ENCODE measurements around the gene ALK.

- TF ChIP-seq, protein P1, sequence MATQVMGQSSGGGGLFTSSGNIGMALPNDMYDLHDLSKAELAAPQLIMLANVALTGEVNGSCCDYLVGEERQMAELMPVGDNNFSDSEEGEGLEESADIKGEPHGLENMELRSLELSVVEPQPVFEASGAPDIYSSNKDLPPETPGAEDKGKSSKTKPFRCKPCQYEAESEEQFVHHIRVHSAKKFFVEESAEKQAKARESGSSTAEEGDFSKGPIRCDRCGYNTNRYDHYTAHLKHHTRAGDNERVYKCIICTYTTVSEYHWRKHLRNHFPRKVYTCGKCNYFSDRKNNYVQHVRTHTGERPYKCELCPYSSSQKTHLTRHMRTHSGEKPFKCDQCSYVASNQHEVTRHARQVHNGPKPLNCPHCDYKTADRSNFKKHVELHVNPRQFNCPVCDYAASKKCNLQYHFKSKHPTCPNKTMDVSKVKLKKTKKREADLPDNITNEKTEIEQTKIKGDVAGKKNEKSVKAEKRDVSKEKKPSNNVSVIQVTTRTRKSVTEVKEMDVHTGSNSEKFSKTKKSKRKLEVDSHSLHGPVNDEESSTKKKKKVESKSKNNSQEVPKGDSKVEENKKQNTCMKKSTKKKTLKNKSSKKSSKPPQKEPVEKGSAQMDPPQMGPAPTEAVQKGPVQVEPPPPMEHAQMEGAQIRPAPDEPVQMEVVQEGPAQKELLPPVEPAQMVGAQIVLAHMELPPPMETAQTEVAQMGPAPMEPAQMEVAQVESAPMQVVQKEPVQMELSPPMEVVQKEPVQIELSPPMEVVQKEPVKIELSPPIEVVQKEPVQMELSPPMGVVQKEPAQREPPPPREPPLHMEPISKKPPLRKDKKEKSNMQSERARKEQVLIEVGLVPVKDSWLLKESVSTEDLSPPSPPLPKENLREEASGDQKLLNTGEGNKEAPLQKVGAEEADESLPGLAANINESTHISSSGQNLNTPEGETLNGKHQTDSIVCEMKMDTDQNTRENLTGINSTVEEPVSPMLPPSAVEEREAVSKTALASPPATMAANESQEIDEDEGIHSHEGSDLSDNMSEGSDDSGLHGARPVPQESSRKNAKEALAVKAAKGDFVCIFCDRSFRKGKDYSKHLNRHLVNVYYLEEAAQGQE (IDR thresholded peaks at IDR 0.05; ENCODE audit: low read depth): no peak
- TF ChIP-seq RAD21 (IDR thresholded peaks at IDR 0.05; ENCODE audit: low read depth) (no peak), EP300 (IDR thresholded peaks at IDR 0.05; ENCODE audit: borderline replicate concordance) (no peak), CEBPB (IDR thresholded peaks at IDR 0.05) (no peak), EGR1 (IDR thresholded peaks at IDR 0.05) (no peak)
- TF ChIP-seq, protein P2, sequence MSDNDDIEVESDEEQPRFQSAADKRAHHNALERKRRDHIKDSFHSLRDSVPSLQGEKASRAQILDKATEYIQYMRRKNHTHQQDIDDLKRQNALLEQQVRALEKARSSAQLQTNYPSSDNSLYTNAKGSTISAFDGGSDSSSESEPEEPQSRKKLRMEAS (IDR thresholded peaks at IDR 0.05): no peak
Measured at GRCh38 chr2:29143657-29144056, 777.7 kb downstream of the ALK start.

Data from Ishikawa (cell line).